ENCODE measurements around the gene KLF8. TPM values are rescaled to one million over a fixed set of nuclear protein-coding genes. Genes with fewer than 3 reads are reported as not detected.

KLF8 gene
- total and polyA plus RNA-seq, 7 donors: 0.99 to 5.0 (median 2.7) TPM

- no peak for DNase-seq
- intact Hi-C loops (cut with DNase I): no loop called here
- 64 to 70% (median 64%) methylated on average over 5 of the region's 5 CpGs for WGBS, 3 donors
Measured at GRCh38 chrX:56221101-56221500, 11.1 kb upstream of the KLF8 start.

GRCh38 chrX:56222473-56223000 is 9.6 kb upstream of the KLF8 start:
- no peak overlapping the region for H3K4me3 ChIP-seq
- WGBS, 3 donors: 92 to 97% (median 97%) methylated on average over 16 to 27 of the region's 28 CpGs
- no peak overlapping the region for H3K27ac ChIP-seq
- no peak for ATAC-seq
- intact Hi-C loops (cut with DNase I): no loop called here
- peaks cover 0 to 12% (median 0%) of the 10 kb centered on the region in 3 donors for H3K27me3 ChIP-seq (ENCODE audit: insufficient read depth in 3 of 3, low read length in 2 of 3)
- no peaks in the 10 kb centered on the region for H3K36me3 ChIP-seq (ENCODE audit: insufficient read depth in 1 of 2, low read depth in 1 of 2)
- no peak for DNase-seq
- no peaks in the 10 kb centered on the region for H3K9me3 ChIP-seq
- H3K4me1 ChIP-seq: no peaks in the 10 kb centered on the region
- no peak for TF ChIP-seq CTCF (IDR thresholded peaks at IDR 0.05)

More at GRCh38 chrX:56221101-56221500, 11.1 kb upstream of the KLF8 start:
- no peaks in the 10 kb centered on the region for H3K36me3 ChIP-seq (ENCODE audit: insufficient read depth in 1 of 2, low read depth in 1 of 2)
- no peak overlapping the region for H3K27ac ChIP-seq
- no peak for TF ChIP-seq CTCF (IDR thresholded peaks at IDR 0.05)
- H3K9me3 ChIP-seq: no peaks in the 10 kb centered on the region
- H3K4me3 ChIP-seq: no peak overlapping the region
- H3K27me3 ChIP-seq (ENCODE audit: insufficient read depth in 3 of 3, low read length in 2 of 3): peaks cover 0 to 15% (median 0%) of the 10 kb centered on the region in 3 donors
- H3K4me1 ChIP-seq: no peaks in the 10 kb centered on the region
- ATAC-seq: no peak

GRCh38 chrX:56226980-56227379 is 5.2 kb upstream of the KLF8 start:
- no peak for DNase-seq
- Histone ChIP-seq H3K4me3 (no peak overlapping the region), H3K36me3 (ENCODE audit: insufficient read depth in 1 of 2, low read depth in 1 of 2) (no peaks in the 10 kb centered on the region), H3K9me3 (no peaks in the 10 kb centered on the region), H3K4me1 (no peaks in the 10 kb centered on the region), H3K27ac (no peak overlapping the region), H3K27me3 (ENCODE audit: insufficient read depth in 3 of 3, low read length in 2 of 3) (peaks cover 0 to 17% (median 0%) of the 10 kb centered on the region in 3 donors)
- intact Hi-C loops (cut with DNase I): no loop called here
- no peak for ATAC-seq
- TF ChIP-seq CTCF (IDR thresholded peaks at IDR 0.05): no peak
- WGBS, 3 donors: 67 to 86% (median 76%) methylated on average over 1 of the region's 1 CpG

GRCh38 chrX:56228914-56229313 is 3.2 kb upstream of the KLF8 start:
- no peaks in the 10 kb centered on the region for H3K36me3 ChIP-seq (ENCODE audit: insufficient read depth in 1 of 2, low read depth in 1 of 2)
- no peaks in the 10 kb centered on the region for H3K9me3 ChIP-seq
- 10 to 28% (median 17%) methylated on average over 2 of the region's 2 CpGs for WGBS, 3 donors
- no peaks in the 10 kb centered on the region for H3K4me1 ChIP-seq
- no peak overlapping the region for H3K27ac ChIP-seq
- intact Hi-C loops (cut with DNase I): no loop called here
- TF ChIP-seq CTCF (IDR thresholded peaks at IDR 0.05): no peak
- DNase-seq: no peak
- H3K27me3 ChIP-seq (ENCODE audit: insufficient read depth in 3 of 3, low read length in 2 of 3): peaks cover 0 to 26% (median 0%) of the 10 kb centered on the region in 3 donors
- no peak for ATAC-seq
- H3K4me3 ChIP-seq: no peak overlapping the region

- DNase-seq: no peak
- WGBS, 3 donors: 20 to 47% (median 36%) methylated on average over 10 of the region's 10 CpGs
Measured at GRCh38 chrX:56231537-56232090, 542 bp upstream of the KLF8 start.

More at GRCh38 chrX:56231537-56232090, 542 bp upstream of the KLF8 start:
- Histone ChIP-seq H3K36me3 (ENCODE audit: insufficient read depth in 1 of 2, low read depth in 1 of 2) (no peaks in the 10 kb centered on the region), H3K27me3 (ENCODE audit: insufficient read depth in 3 of 3, low read length in 2 of 3) (peaks cover 0 to 17% (median 0%) of the 10 kb centered on the region in 3 donors), H3K4me3 (peak overlapping the region; percentile 71), H3K9me3 (no peaks in the 10 kb centered on the region), H3K4me1 (no peaks in the 10 kb centered on the region), H3K27ac (peak overlapping the region; percentile 68)
- no peak for TF ChIP-seq CTCF (IDR thresholded peaks at IDR 0.05)
- intact Hi-C loops (cut with DNase I): no loop called here
- no peak for ATAC-seq

Data from psoas muscle (tissue), 8 donors.